ENCODE measurements around the gene GBE1.

DNA sequence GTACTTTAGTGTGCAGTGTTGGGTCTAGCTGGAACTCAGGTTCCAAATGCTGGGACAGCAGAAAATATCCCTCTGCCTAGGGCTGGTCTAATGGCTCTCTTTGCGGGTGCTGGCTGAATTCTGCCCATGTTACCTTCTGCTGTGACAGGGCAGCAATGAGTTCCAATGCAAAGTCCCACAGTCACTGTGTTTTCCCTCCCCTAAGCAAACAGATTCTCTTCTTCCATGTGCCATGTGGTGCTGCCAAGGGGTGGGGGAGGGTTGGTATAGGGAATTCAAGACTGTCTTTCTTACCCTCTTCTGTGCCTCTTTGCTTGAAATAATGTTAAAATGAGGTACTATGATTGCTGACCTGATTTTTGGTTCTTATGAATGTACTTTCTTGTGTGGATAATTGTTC lies 229.6 kb downstream of the GBE1 start:
- no peak for TF ChIP-seq REST (IDR thresholded peaks at IDR 0.05; ENCODE audit: low read depth)
- TF ChIP-seq CEBPB (IDR thresholded peaks at IDR 0.05), result no peak
- TF ChIP-seq RAD21 (IDR thresholded peaks at IDR 0.05; ENCODE audit: low read depth), result no peak
- TF ChIP-seq ZBTB7A (IDR thresholded peaks at IDR 0.05; ENCODE audit: low read depth), result no peak
- TF ChIP-seq, protein P1, sequence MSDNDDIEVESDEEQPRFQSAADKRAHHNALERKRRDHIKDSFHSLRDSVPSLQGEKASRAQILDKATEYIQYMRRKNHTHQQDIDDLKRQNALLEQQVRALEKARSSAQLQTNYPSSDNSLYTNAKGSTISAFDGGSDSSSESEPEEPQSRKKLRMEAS (IDR thresholded peaks at IDR 0.05), result no peak
- no peak for TF ChIP-seq YY1 (IDR thresholded peaks at IDR 0.05; ENCODE audit: low read depth)
- TF ChIP-seq TCF12 (IDR thresholded peaks at IDR 0.05; ENCODE audit: low read depth), result no peak
- no peak for TF ChIP-seq USF1 (IDR thresholded peaks at IDR 0.05)

Measured in Ishikawa (cell line).